HG03103 (cell line): ENCODE data around the gene ZNF574.
A peak's percentile ranks its signal among the peaks of the same experiment; 100 is the strongest.
"Not testable (repeated sequence)": the region's sequence is repeated elsewhere in the genome, so short reads cannot be mapped to it uniquely, and the experiment has no call there.

Experiments used
- ATAC-seq: cut with Tn5 transposase; IDR thresholded peaks from one replicate; pipeline ENCODE4 v1.9.1; 2021; ENCODE audit warnings: low read depth; ENCODE audit not compliant: unreplicated experiment

Gene ZNF574, protein sequence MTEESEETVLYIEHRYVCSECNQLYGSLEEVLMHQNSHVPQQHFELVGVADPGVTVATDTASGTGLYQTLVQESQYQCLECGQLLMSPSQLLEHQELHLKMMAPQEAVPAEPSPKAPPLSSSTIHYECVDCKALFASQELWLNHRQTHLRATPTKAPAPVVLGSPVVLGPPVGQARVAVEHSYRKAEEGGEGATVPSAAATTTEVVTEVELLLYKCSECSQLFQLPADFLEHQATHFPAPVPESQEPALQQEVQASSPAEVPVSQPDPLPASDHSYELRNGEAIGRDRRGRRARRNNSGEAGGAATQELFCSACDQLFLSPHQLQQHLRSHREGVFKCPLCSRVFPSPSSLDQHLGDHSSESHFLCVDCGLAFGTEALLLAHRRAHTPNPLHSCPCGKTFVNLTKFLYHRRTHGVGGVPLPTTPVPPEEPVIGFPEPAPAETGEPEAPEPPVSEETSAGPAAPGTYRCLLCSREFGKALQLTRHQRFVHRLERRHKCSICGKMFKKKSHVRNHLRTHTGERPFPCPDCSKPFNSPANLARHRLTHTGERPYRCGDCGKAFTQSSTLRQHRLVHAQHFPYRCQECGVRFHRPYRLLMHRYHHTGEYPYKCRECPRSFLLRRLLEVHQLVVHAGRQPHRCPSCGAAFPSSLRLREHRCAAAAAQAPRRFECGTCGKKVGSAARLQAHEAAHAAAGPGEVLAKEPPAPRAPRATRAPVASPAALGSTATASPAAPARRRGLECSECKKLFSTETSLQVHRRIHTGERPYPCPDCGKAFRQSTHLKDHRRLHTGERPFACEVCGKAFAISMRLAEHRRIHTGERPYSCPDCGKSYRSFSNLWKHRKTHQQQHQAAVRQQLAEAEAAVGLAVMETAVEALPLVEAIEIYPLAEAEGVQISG

DNA sequence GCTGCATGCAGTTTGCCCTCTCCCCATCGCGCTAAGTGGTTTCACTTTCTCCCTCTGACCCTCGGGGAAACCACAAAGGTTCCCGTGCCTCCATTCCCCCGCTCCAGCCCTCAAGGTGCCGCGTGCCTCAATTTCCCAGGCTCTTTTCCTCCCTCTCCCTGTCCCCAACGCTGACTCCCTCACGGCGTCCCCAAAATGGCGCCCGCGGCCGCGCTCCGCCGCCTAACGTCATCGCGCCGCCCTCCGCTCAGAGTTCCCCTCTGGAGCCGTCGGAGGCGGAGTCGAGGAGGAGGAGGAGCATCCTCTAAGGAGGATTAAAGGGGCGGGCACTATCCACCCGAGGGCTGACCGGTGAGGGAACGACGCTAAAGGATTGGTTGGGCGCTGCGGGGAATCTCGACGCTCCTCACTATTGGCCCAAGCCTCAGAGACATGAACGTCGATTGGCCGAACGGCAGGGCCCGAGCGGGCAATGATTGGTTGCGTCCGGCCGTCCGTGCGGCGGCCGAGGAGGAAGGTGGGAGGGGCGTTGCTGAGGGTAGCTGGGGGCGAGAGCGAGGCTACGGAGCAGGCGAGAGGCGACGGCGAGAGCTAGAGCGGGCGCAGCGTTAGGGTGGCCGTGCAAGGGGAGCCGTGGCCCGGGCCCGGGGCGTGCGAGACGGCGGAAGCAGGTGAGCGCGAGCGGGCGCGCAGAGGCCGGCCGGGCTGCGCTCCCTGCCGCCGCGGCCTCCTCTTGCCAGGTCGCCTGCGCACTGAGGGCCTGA, at the start of gene ZNF574:
Gene ZNF574, plus strand, starts transcription at position 551 of the 764 bp plus-strand sequence. CDS start 2,441 bp downstream, outside the sequence.
- ATAC-seq: peak; percentile 86

DNA sequence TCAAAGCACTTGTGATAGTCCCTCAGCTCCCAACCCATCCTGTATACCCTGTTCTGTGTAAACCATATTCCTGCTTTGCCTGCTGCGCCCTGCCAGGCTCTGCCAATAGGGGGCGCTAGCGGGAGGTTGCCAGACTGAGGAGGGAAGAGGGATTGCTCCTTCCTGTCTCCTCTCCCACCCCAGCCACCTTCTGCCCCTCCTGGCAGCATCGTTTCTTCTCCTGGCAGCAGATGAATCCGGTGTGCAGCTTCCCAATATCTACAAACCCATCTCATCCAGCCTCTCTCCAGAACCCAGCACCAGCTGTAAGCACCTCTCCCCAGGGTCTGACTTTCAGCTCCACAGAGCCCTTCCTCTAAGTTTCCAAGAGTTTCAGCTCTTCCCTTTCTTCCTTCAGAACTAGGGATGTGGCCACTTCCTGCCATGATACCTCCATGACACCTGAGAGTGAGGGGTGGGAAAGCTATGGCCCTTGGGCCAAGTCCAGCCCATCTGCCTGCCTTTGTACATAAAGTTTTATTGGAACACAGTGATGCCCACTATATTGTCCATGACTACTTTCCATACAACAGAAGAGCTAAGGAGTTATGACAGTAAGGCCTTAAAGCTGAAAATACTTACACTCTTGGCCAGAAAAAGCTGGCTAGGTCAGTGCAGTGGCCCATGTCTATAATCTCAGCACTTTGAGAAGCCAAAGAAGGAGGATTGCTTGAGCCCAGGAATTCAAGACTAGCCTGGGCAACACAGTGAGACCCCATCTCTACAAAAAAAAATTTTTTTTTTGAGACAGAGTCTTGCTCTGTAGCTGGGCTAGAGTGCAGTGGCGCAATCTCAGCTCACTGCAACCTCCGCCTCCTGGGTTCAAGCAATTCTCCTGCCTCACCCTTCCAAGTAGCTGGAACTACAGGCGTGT, 47.4 kb upstream of the ZNF574 start:
- no peak for ATAC-seq

DNA sequence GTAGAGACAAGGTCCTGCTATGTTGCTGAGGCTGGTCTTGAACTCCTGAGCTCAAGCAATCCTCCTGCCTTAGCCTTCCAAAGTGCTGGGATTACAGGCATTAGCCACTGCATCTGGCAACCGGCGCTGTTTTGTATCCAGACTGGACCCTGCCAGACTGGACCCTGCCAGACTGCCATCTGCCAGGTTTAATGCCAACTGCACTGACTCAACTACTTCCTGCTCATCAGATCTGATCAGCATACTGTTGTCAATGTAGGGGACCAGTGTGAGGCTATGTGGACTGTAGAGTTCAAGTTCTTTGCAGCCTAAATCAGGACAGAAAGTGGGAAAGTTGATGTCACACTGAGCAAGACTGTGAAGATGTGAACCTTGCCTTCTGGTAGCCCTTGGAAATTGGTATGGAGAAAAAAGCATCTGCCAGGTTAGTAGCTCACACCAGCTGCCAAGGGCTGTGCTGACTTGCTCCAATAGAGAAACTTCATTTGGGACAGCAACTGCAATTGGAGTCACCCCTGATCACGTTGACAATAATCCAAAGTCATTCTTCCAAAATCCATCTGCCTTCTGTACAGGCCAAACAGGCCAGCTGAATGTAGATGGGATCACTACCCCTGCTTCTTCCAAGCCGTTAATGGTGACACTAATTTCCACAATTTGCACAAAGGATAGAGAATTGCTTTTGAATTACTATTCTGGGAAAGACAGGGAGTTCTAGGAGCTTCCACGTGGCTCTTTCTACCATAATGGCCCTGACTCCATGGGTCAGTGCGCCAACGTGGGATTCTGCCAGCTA, 45.1 kb upstream of the ZNF574 start:
- ATAC-seq: no peak

DNA sequence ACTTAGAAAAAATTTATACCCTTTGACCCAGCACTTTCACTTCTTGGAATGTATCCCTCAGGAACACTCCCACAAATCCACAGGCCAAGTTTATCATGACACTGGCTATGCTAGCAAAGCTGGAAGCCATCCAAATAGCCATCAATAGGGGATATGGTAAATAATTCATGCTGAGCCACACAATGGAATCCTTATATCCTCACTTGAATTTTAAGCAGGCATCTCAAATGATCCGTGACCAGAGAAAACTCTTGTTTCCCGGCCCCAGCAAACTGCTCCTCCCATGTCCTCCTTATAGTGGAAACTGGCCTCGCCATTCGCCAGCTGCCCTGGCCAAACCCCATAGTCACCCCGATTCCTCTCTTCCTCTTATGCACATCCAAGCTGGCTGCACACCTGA, 43.5 kb upstream of the ZNF574 start:
- ATAC-seq: no peak

DNA sequence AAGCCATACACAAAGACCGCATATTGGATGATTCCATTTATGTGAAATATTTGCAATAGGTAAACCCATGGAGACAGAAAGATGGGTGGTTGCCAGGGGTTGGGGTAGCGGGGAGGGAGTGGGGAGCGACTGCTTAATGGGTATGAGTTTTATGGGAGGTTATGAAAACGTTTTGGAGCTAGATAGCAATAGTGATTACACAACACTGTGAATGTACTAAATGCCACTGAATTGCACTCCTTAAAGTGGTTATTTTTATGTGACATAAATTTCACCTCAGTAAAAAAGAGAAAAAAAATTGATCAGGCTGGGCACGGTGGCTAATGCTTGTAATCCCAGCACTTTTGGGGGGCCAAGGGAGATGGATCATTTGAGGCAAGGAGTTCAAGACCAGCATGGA, 42.6 kb upstream of the ZNF574 start:
- no peak for ATAC-seq

DNA sequence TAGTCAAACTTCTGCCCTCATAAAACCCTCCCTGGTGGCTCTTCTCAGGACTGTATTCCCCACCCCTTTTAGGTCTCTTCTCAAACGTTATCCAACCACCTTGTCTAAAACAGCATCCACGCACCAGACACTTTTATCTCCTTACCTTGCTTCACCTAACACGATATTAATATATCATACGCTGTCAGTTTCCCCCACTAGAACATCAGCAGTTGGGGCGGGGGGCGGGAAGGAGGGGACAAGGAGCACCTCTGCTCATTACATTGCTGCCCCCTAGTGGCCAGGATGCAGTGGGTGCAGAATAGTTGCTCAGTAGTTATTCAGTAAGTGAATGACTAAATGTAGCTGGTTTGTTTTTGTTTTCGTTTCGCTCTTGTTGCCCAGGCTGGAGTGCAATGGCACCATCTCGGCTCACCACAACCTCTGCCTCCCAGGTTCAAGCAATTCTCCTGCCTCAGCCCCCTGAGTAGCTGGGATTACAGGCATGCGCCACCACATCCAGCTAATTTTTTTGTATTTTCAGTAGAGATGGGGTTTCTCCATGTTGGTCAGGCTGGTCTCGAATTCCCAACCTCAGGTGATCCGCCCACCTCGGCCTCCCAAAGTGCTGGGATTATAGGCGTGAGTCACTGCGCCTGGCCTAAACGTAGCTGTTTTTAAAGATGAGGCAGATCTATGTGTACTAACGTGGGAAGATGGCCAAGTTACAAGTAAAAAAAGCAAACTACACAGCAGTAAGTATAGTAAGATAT, 41.1 kb upstream of the ZNF574 start:
- ATAC-seq: not testable (repeated sequence)

DNA sequence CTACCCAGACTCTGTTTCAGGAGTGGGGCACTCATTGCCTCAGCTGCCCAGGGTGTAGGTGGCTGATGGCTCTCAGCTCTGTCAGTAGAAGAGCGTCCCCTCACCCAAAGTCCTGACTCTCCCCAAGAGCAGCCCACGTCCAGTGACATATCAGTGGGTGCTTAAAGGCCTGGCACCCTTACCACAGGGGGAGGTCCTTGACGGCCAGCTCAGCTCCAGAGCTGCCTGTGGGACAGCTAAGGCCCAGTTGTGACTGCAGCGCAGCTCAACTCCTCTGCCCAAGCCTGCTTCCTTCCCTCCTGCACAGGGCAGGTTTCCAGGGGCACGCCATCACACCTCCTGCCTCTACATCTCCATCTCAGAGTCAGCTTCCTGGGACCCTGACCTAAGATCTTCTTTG, 38.3 kb upstream of the ZNF574 start:
- ATAC-seq: no peak

DNA sequence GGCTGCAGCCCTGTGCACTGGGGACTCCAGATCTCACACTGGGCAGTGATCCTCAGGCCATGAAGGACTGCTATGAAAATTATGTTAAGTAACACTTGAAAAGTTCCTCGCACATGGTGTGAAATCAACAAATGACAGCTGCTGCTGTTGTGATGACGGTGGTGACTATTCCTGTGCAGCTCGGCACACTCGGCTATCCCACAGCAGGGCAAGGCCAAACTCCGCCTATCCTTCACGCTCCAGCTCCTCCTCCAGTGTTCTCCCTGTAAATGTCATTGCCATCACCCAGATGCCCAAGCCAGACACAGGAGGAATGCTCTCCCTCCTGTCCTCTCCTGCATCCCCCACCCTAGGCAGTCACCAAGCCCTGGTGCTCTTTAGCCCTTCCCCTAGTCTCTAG, 37.3 kb upstream of the ZNF574 start:
- ATAC-seq: no peak

DNA sequence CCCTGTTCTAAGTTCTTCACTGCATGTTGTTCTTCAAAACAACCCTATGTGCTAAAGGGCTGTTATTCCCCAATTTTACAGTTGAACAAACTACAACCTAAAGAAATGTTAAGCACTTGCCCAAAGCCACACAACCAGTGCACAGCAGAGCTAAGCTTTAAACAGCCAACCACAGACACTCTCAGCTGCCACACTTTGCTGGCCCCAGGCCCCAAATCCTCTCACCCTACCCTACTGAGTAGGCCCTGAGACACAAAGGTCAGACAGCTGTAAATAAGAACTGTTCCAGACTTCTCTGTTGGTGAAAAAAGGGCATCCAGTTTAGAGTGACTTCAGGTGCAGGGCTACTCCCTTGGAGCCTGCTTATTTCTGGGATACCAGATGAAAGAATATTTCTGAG, 35.9 kb upstream of the ZNF574 start:
- ATAC-seq: no peak

DNA sequence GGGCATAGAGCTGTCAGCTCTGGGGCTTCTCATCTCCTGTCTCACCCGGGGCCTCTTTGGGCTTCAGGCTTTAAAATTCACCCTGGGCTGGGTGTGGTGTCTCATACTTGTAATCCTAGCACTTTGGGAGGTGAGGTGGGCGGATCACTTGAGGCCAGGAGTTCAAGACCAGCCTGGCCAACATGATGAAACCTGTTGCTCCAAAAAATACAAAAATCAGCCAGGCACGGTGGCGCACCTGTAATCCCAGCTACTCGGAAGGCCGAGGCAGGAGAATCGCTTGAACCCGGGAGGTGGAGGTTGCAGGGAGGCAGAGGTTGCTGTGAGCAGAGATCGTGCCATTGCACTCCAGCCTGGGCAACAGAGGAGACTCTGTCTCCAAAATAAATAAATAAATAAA, 35.5 kb upstream of the ZNF574 start:
- not testable (repeated sequence) for ATAC-seq

DNA sequence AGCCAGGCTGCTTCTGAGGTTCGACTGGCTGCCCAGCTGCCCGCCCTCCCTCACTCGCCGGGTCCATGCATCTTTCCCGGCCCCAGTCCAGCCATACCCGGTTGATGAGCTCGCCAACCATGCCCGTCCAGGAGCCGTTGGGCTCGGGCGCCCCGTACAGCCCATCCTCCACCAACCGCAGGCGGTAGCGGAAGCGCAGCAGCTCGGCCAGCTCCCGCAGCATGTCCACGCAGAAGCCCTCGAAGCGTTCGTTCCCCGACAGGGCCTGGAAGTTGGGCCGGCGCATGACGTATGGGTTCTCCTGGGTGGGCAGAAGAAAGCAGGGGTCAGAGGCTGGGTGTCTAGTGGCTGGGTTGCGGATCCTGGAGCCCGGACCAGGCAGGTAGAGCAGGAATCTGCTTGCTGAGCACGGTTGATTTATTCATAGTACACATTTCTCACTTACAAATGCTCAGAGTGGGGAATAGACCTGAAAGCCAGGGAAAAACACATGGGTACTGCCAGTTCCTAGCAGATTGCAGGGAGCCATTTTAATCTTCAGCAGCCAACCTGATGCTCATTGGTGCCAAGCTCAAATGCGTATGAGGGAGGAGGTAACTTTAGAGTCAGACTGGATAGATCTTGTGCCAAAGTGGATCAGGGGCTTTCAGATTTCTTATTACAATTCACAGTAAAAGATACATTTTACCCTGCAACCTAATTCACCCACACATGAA, 33.4 kb upstream of the ZNF574 start:
- no peak for ATAC-seq

DNA sequence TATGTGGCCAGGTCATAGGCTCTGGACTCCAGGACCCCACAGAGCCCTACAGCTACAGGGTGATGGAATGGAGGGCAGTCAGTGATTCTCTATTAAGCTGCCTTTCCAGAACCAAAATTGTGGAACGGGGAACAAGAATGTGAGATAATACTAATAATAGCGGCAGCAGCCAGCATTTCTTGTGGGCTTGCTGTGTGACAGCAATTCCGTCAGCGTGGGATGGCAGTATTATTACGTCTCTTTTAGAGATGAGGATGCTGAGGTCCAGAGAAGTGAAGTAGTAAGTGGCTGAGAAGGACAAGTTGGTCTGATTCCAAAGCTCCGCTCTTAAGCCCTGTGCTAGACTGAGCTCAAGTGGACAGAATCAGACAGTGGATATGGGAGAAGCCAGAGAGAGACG, 30.4 kb upstream of the ZNF574 start:
- no peak for ATAC-seq

DNA sequence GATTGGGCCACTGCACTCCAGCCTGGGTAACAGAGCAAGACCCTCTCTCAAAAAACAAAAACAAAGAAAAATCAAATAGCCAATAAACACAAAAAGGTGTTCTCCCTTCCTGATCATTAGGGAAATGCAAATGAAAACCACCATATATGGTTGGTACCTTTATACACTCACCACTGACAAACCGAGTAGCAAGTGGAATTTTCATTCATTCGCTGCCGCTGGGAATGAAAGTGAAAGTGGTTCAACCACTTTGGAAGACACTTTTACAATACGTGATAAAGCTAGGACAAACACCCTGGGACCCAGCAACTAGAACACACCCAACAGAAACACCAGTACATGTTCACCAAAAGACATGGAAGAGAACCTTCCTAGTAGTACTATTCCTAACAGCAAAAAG, 27.0 kb upstream of the ZNF574 start:
- ATAC-seq: no peak

DNA sequence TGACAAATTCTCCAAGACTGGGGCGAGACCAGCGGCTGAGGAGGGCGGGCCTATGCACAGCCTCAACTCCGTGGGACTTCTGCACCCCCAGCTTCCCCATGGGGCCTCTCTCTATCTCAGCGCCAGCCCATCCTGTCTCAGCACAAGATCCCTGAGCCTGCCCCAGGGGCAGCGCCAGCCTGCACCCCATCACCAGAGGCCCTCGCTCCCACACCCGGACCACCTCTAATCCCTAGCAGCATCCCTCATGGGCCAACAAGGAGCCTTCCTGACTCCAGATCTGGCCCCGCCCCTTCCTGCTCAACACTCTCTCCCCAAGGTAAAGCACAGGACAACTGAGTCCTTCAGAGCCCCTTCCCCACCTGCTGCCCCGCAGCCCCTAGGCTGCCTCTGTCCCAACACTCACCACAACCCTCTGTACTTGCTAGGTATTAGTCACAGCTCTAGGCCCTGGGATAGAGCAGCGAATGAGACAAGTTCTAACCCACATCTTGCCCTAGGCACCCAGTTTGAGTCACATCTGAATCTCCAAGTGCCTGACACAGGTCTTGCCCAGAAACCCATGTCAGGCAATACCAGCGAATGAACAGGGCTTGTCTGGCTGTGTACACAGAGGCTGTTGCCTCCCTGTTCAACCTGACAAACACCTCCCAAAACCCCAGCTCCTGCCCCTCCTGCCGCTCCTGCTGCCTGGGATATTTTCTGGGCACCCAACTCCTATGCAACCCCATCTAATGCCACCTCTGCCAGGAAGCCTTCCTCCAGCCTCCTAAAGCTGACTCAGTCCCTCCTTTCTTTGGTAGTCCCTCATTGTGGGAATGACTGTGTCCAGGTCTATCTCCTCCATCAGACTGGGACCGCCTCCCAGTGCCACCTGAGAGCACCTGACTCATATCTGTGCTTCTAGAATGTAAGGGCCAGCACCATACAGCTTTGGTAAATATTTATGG, 24.5 kb upstream of the ZNF574 start:
- ATAC-seq: no peak

DNA sequence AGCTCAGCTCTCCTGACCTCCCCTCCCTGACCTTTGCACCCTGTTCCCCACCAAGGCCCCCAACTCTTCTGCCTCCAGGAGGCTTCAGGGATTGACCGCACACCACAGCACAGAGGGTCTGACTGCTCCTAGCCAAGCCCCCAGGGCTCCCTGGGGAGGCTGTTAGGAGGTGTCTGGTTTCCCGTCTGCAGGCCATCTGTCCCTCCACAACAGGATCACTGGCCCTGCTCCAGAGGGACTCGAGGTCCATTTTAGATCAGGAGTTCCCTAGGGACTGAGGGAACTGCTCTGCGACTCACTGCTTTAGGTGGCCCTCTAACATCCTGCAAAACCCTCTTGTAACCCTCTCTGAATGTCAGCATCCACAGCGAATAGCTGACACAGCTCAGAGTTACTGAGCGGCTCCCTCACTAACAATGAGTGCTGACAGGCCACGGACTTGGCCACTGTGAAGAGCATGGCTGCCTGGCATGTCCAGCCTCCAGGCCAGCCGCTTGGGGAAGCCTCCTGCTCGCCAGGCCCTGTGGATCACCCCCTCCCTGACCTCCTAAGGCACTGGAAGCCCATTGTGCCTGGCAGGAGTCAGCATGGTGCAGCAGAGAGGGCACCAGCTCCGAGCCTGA, 23.6 kb upstream of the ZNF574 start:
- no peak for ATAC-seq
